GM21447 (cell line): ENCODE results near the gene GNB1.
"Not testable (repeated sequence)": the region's sequence is repeated elsewhere in the genome, so short reads cannot be mapped to it uniquely, and the experiment has no call there.

Source experiments
- ATAC-seq: cut with Tn5 transposase; IDR thresholded peaks from one replicate; pipeline ENCODE4 v1.9.1; 2021; ENCODE audit not compliant: unreplicated experiment

The GNB1 gene

GRCh38 chr1:1892079-1892762, 1.3 kb upstream of the GNB1 start:
- ATAC-seq, result no peak

- peak; percentile 17 for ATAC-seq
These were observed 627 bp upstream of the GNB1 start for GRCh38 chr1:1891349-1892078.

GRCh38 chr1:1889847-1890505, 911 bp downstream of the GNB1 start:
- no peak for ATAC-seq

- ATAC-seq, result no peak
These were observed 1.7 kb downstream of the GNB1 start for GRCh38 chr1:1889090-1889750.

- ATAC-seq, result not testable (repeated sequence)
These were observed 7.0 kb downstream of the GNB1 start for GRCh38 chr1:1883890-1884289.

GRCh38 chr1:1883092-1883873, 7.6 kb downstream of the GNB1 start:
- ATAC-seq, result no peak

GRCh38 chr1:1881727-1882126, 9.2 kb downstream of the GNB1 start:
- no peak for ATAC-seq

GRCh38 chr1:1880617-1881312, 10.1 kb downstream of the GNB1 start:
- ATAC-seq, result no peak

GRCh38 chr1:1879942-1880341, 10.9 kb downstream of the GNB1 start:
- no peak for ATAC-seq

GRCh38 chr1:1877865-1878436, 12.9 kb downstream of the GNB1 start:
- no peak for ATAC-seq

GRCh38 chr1:1876335-1876930, 14.5 kb downstream of the GNB1 start:
- no peak for ATAC-seq

GRCh38 chr1:1875932-1876331, 15.0 kb downstream of the GNB1 start:
- ATAC-seq, result no peak

GRCh38 chr1:1874901-1875300, 16.0 kb downstream of the GNB1 start:
- ATAC-seq, result no peak

- ATAC-seq, result no peak
These were observed 17.7 kb downstream of the GNB1 start for GRCh38 chr1:1873186-1873585.

- no peak for ATAC-seq
These were observed 18.4 kb downstream of the GNB1 start for GRCh38 chr1:1872329-1872994.

- ATAC-seq, result no peak
These were observed 21.4 kb downstream of the GNB1 start for GRCh38 chr1:1869469-1869868.

- no peak for ATAC-seq
These were observed 23.7 kb downstream of the GNB1 start for GRCh38 chr1:1867164-1867563.

- no peak for ATAC-seq
These were observed 27.9 kb downstream of the GNB1 start for GRCh38 chr1:1862905-1863547.
